Measurements from ENCODE around the gene FNDC10.
A peak's percentile ranks its signal among the peaks of the same experiment; 100 is the strongest.
"Not testable (repeated sequence)": the region's sequence is repeated elsewhere in the genome, so short reads cannot be mapped to it uniquely, and the experiment has no call there.

Gene FNDC10

GRCh38 chr1:1599935-1600860, at the start of gene FNDC10:
Gene FNDC10, minus strand, starts transcription at chr1:1600135. Its CDS starts 120 bp downstream, at chr1:1600015.
- peak; percentile 61 for DNase-seq

GRCh38 chr1:1648265-1648664, 48.3 kb upstream of the FNDC10 start:
- DNase-seq: not testable (repeated sequence)

- peak; percentile 31 for DNase-seq
Observed at GRCh38 chr1:1647567-1648241, 47.8 kb upstream of the FNDC10 start.

GRCh38 chr1:1646326-1646725, 46.4 kb upstream of the FNDC10 start:
- not testable (repeated sequence) for DNase-seq

- DNase-seq: not testable (repeated sequence)
Observed at GRCh38 chr1:1640711-1641461, 41.0 kb upstream of the FNDC10 start.

- not testable (repeated sequence) for DNase-seq
Observed at GRCh38 chr1:1640081-1640480, 40.1 kb upstream of the FNDC10 start.

- not testable (repeated sequence) for DNase-seq
Observed at GRCh38 chr1:1639368-1639767, 39.4 kb upstream of the FNDC10 start.

GRCh38 chr1:1638528-1638927, 38.6 kb upstream of the FNDC10 start:
- not testable (repeated sequence) for DNase-seq

GRCh38 chr1:1637479-1637875, 37.5 kb upstream of the FNDC10 start:
- not testable (repeated sequence) for DNase-seq

- not testable (repeated sequence) for DNase-seq
Observed at GRCh38 chr1:1636621-1637478, 36.9 kb upstream of the FNDC10 start.

GRCh38 chr1:1634613-1635012, 34.7 kb upstream of the FNDC10 start:
- DNase-seq: not testable (repeated sequence)

- DNase-seq: not testable (repeated sequence)
Observed at GRCh38 chr1:1633409-1633808, 33.5 kb upstream of the FNDC10 start.

- DNase-seq: peak; percentile 71
Observed at GRCh38 chr1:1631782-1632420, 32.0 kb upstream of the FNDC10 start, which contains the start of gene MMP23B. Gene MMP23B, plus strand, starts transcription at chr1:1632173. Its CDS starts 46 bp downstream, at chr1:1632219.

- peak; percentile 58 for DNase-seq
Observed at GRCh38 chr1:1630965-1631781, 31.2 kb upstream of the FNDC10 start.

GRCh38 chr1:1630191-1630964, 30.4 kb upstream of the FNDC10 start:
- peak; percentile 88 for DNase-seq

- DNase-seq: no peak
Observed at GRCh38 chr1:1629430-1630190, 29.7 kb upstream of the FNDC10 start.

- peak; percentile 57 for DNase-seq
Observed at GRCh38 chr1:1628754-1629429, 29.0 kb upstream of the FNDC10 start.
